ENCODE measurements around the gene SNRNP25. TPM values are rescaled to one million over a fixed set of nuclear protein-coding genes. Genes with fewer than 3 reads are reported as not detected.
A peak's percentile ranks its signal among the peaks of the same experiment; 100 is the strongest.

The SNRNP25 gene
- total and polyA plus RNA-seq, 2 of the 8 experiments (the other 6 are each of a cell fraction or from before 2014, with no cell fraction given): 53.0 to 58.4 TPM

GRCh38 chr16:72561-73548 is 19.2 kb downstream of the SNRNP25 start, which contains the start of gene RHBDF1 (continued):
- TF ChIP-seq CHD7 (IDR thresholded peaks at IDR 0.05; ENCODE audit: insufficient replicate concordance, low read length) (no peak), JUN (IDR thresholded peaks at IDR 0.05; ENCODE audit: low read depth, low read length) (peak; percentile 47; the same call in 1 of the 2 replicates), FOSL1 (IDR thresholded peaks at IDR 0.05; ENCODE audit: insufficient read depth, low read depth, low read length) (peak; percentile 69; the same call in 1 of the 2 replicates), POU5F1 (IDR thresholded peaks at IDR 0.05; ENCODE audit: low read depth, low read length) (no peak), BRCA1 (IDR thresholded peaks at IDR 0.05; ENCODE audit: low read depth, low read length) (no peak), CHD1 (IDR thresholded peaks at IDR 0.05; ENCODE audit: low read depth, low read length) (no peak), KDM4A (IDR thresholded peaks at IDR 0.05; ENCODE audit: low read depth, low read length, severe bottlenecking) (peak; percentile 27), E2F6 (IDR thresholded peaks at IDR 0.05) (0 out of 2 replicates have a peak, but pooled peaks have one; percentile 24)
